Natural killer cell (primary cell): Measurements from ENCODE around the gene NFE2. TPM values are rescaled to one million over a fixed set of nuclear protein-coding genes. Genes with fewer than 3 reads are reported as not detected.
A peak's percentile ranks its signal among the peaks of the same experiment; 100 is the strongest.
"Not testable (repeated sequence)": the region's sequence is repeated elsewhere in the genome, so short reads cannot be mapped to it uniquely, and the experiment has no call there.

ENCODE experiments used
- ATAC-seq, 3 donors: fragments of 150-1000 bp in 2 of 3; fragments of 200-7000 bp in 1 of 3; cut with Tn5 transposase; 1 replicate in 1 of 3; 2 replicates in 2 of 3; pipeline ENCODE4 v1.10.0; 2021; ENCODE audit warnings: mild to moderate bottlenecking in 2 of 3, moderate library complexity in 2 of 3
- DNase-seq, 2 donors: peaks; one replicate each; pipeline versions ENCODE4 v3.0.0 to v3.0.0-alpha.2; 2013 to 2021; ENCODE audit warnings: mixed read lengths in 1 of 2
- H3K27ac ChIP-seq: one replicate; pipeline ENCODE4 v1.5.1; 2013; ENCODE audit warnings: mild to moderate bottlenecking, low read length
- H3K27me3 ChIP-seq: one replicate; pipeline ENCODE4 v1.6.1; 2013; ENCODE audit warnings: low read length; ENCODE audit not compliant: control insufficient read depth, insufficient read depth
- H3K36me3 ChIP-seq: one replicate; pipeline ENCODE4 v1.6.1; 2013; ENCODE audit warnings: low read length; ENCODE audit not compliant: control insufficient read depth, insufficient read depth
- H3K4me1 ChIP-seq: one replicate; pipeline ENCODE4 v1.6.1; 2013; ENCODE audit warnings: low read length; ENCODE audit not compliant: control insufficient read depth, insufficient read depth
- H3K4me3 ChIP-seq: one replicate; pipeline ENCODE4 v1.5.1; 2013; ENCODE audit warnings: low read length
- H3K9me3 ChIP-seq: one replicate; pipeline ENCODE4 v1.6.1; 2013; ENCODE audit warnings: low read length; ENCODE audit not compliant: control insufficient read depth, insufficient read depth
- H3K27ac Mint-ChIP-seq, 2 donors: one replicate each; pipeline ENCODE4 v1.8.0; 2022; ENCODE audit warnings: mild to moderate bottlenecking in 2 of 2, mixed read lengths in 2 of 2, moderate library complexity in 1 of 2
- H3K27me3 Mint-ChIP-seq, 2 donors: one replicate each; pipeline ENCODE4 v1.8.0; 2022; ENCODE audit warnings: low read depth in 2 of 2, mixed read lengths in 2 of 2
- H3K36me3 Mint-ChIP-seq: one replicate; pipeline ENCODE4 v1.8.0; 2022; ENCODE audit warnings: mixed read lengths
- H3K4me1 Mint-ChIP-seq, 2 donors: one replicate each; pipeline ENCODE4 v1.8.0; 2022; ENCODE audit warnings: mixed read lengths in 2 of 2
- H3K4me3 Mint-ChIP-seq: one replicate; pipeline ENCODE4 v1.8.0; 2022; ENCODE audit warnings: mild to moderate bottlenecking, moderate library complexity, mixed read lengths
- H3K9me3 Mint-ChIP-seq, 2 donors: one replicate each; pipeline ENCODE4 v1.8.0; 2022; ENCODE audit warnings: mixed read lengths in 2 of 2
- WGBS: methylation state at CpG from one replicate; pipeline ENCODE4 v1.1.7; 2013; ENCODE audit warnings: missing lambda C conversion rate; ENCODE audit not compliant: insufficient coverage; 5-methylcytosine and 5-hydroxymethylcytosine counted together
- intact Hi-C: fragments of 100-400 bp; cut with micrococcal nuclease; formaldehyde crosslinking; loops from one replicate; pipeline ENCODE4 v1.14.2; 2022
- total RNA-seq, 4 donors: library from RNA; stranded (reverse); fragments of 120-200 nt in 1 of 4; gene quantifications; one replicate each; pipeline versions ENCODE4 v1.2.3 to v1.2.4, GENCODE V29; 2013 to 2022
- TF ChIP-seq, protein P1 (sequence below): fragments of 200-600 bp; IDR thresholded peaks from one replicate; pipeline ENCODE4 v1.8.0; 2022; ENCODE audit warnings: antibody characterized with exemption

Gene NFE2
- total RNA-seq, 3 donors from 2014 or later (not counting 1 experiment from before 2014, with no cell fraction given) = 2.0 to 15.4 (median 2.0) TPM

GRCh38 chr12:54324617-54325441, 24.0 kb upstream of the NFE2 start, which contains the start of gene COPZ1:
Gene COPZ1, plus strand, starts transcription at chr12:54325131. Its CDS starts 33 bp downstream, at chr12:54325164.
- TF ChIP-seq, protein P1, sequence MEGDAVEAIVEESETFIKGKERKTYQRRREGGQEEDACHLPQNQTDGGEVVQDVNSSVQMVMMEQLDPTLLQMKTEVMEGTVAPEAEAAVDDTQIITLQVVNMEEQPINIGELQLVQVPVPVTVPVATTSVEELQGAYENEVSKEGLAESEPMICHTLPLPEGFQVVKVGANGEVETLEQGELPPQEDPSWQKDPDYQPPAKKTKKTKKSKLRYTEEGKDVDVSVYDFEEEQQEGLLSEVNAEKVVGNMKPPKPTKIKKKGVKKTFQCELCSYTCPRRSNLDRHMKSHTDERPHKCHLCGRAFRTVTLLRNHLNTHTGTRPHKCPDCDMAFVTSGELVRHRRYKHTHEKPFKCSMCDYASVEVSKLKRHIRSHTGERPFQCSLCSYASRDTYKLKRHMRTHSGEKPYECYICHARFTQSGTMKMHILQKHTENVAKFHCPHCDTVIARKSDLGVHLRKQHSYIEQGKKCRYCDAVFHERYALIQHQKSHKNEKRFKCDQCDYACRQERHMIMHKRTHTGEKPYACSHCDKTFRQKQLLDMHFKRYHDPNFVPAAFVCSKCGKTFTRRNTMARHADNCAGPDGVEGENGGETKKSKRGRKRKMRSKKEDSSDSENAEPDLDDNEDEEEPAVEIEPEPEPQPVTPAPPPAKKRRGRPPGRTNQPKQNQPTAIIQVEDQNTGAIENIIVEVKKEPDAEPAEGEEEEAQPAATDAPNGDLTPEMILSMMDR = peak; percentile 90
- no peaks in the 10 kb centered on the region for H3K9me3 ChIP-seq
- Mint-ChIP-seq H3K4me3 (peak within 1 kb of the TSS; percentile 100), H3K27me3 (no peaks in the 10 kb centered on the region), H3K36me3 (no peaks in the 10 kb centered on the region), H3K4me1 (peaks cover 21 to 42% of the 10 kb centered on the region in 2 donors), H3K27ac (peak within 1 kb of the TSS; percentile 99), H3K9me3 (no peaks in the 10 kb centered on the region)
- H3K4me3 ChIP-seq = peak within 1 kb of the TSS; percentile 65
- H3K27me3 ChIP-seq = no peaks in the 10 kb centered on the region
- H3K27ac ChIP-seq = peak within 1 kb of the TSS; percentile 77
- no peaks in the 10 kb centered on the region for H3K36me3 ChIP-seq
- DNase-seq (peak; percentile 89 to 97), ATAC-seq (peak; percentile 93 to 98 (median 93))
- intact Hi-C loops = loop anchor here (1.0 to 2.0 kb wide), 3 partner anchors 31 to 44 kb away; partner anchors contain the start of genes CBX5 and HNRNPA1
- under 1% methylated on average over 34 of the region's 34 CpGs for WGBS
- H3K4me1 ChIP-seq = peaks cover 15% of the 10 kb centered on the region

- H3K36me3 Mint-ChIP-seq = no peaks in the 10 kb centered on the region
- Histone ChIP-seq H3K9me3 (no peaks in the 10 kb centered on the region), H3K27ac (no peak overlapping the region), H3K4me1 (peaks cover 12% of the 10 kb centered on the region), H3K4me3 (no peak overlapping the region), H3K27me3 (no peaks in the 10 kb centered on the region), H3K36me3 (no peaks in the 10 kb centered on the region)
- intact Hi-C loops = no loop called here
- peaks cover 11 to 20% of the 10 kb centered on the region in 2 donors for H3K4me1 Mint-ChIP-seq
- H3K27ac Mint-ChIP-seq = no peak overlapping the region
- TF ChIP-seq, protein P1 = no peak
- ATAC-seq (no peak), DNase-seq (no peak)
- H3K9me3 Mint-ChIP-seq = no peaks in the 10 kb centered on the region
- no peaks in the 10 kb centered on the region for H3K27me3 Mint-ChIP-seq
- WGBS = 89% methylated on average over 5 of the region's 5 CpGs
- H3K4me3 Mint-ChIP-seq = no peak overlapping the region
These were observed 20.5 kb upstream of the NFE2 start for GRCh38 chr12:54321363-54321762.

- H3K4me1 ChIP-seq, H3K27ac ChIP-seq, H3K4me3 Mint-ChIP-seq, H3K9me3 Mint-ChIP-seq, H3K4me3 ChIP-seq, H3K4me1 Mint-ChIP-seq, H3K36me3 ChIP-seq, H3K27me3 Mint-ChIP-seq, H3K27ac Mint-ChIP-seq, H3K36me3 Mint-ChIP-seq, intact Hi-C loops, DNase-seq, H3K27me3 ChIP-seq, ATAC-seq, H3K9me3 ChIP-seq: not testable (repeated sequence)
- WGBS = 95% methylated on average over 6 of the region's 7 CpGs
These were observed 11.5 kb upstream of the NFE2 start for GRCh38 chr12:54312309-54312708.

DNA sequence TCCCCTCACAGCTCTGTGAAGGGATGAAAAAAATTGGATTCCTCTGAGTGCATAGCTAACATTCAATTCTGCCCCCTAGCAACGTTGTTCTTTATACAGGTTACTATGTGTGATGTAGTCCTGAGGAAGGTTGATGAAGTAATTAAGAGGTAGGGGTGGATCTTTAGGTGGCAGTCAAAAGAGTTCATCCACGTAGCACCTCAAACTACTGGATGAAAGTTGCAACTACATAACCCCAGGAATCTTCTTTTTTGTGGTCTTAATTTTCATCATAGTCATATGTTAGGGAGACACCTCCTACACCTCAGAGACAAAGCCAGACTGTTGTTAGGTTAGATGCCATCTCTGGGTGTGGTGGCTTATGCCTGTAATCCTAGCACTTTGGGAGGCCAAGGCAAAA, 10.2 kb upstream of the NFE2 start:
- TF ChIP-seq, protein P1 = no peak
- 50% methylated on average over 1 of the region's 2 CpGs for WGBS
- Mint-ChIP-seq H3K27me3 (no peaks in the 10 kb centered on the region), H3K4me3 (no peak overlapping the region), H3K27ac (no peak overlapping the region), H3K9me3 (no peaks in the 10 kb centered on the region), H3K4me1 (peaks cover 11 to 14% of the 10 kb centered on the region in 2 donors), H3K36me3 (no peaks in the 10 kb centered on the region)
- Histone ChIP-seq H3K4me3 (no peak overlapping the region), H3K9me3 (no peaks in the 10 kb centered on the region), H3K27me3 (no peaks in the 10 kb centered on the region), H3K27ac (no peak overlapping the region), H3K4me1 (peaks cover 12% of the 10 kb centered on the region), H3K36me3 (no peaks in the 10 kb centered on the region)
- ATAC-seq (no peak), DNase-seq (no peak)
- intact Hi-C loops = no loop called here
